Keratinocyte (primary cell): ENCODE data around the gene PCID2. TPM values are rescaled to one million over a fixed set of nuclear protein-coding genes. Genes with fewer than 3 reads are reported as not detected.

Source experiments
- DNase-seq: peaks from one replicate; pipeline ENCODE4 v3.0.0-alpha.2; 2011; ENCODE audit warnings: low read depth, missing footprints, low spot score
- FAIRE-seq: peaks from 2 replicates; lab custom pipeline; 2011; peaks lifted over from hg19 to GRCh38; lab: Jason Lieb, UNC
- H2AFZ ChIP-seq: 2 replicates; pipeline ENCODE4 v1.6.0; 2012; ENCODE audit warnings: low read length, control low read depth, inconsistent platforms; ENCODE audit not compliant: control insufficient read depth
- H3K27ac ChIP-seq: 2 replicates; pipeline ENCODE4 v1.5.1; 2011; ENCODE audit warnings: low read length; ENCODE audit not compliant: control insufficient read depth, insufficient read depth
- H3K27me3 ChIP-seq: 3 replicates; pipeline ENCODE4 v1.6.0; 2011; ENCODE audit warnings: low read length; ENCODE audit not compliant: control insufficient read depth, insufficient read depth; ENCODE audit errors: extremely low read depth
- H3K36me3 ChIP-seq, 2 experiments: 2 replicates in 1 of 2; 3 replicates in 1 of 2; pipeline ENCODE4 v1.5.1; 2011; ENCODE audit warnings: low read length in 2 of 2, mild to moderate bottlenecking in 1 of 2; ENCODE audit not compliant: control insufficient read depth in 2 of 2, insufficient read depth in 2 of 2; ENCODE audit errors: extremely low read depth in 1 of 2
- H3K4me1 ChIP-seq: 3 replicates; pipeline ENCODE4 v1.5.1; 2011; ENCODE audit warnings: low read length; ENCODE audit not compliant: control insufficient read depth, insufficient read depth; ENCODE audit errors: extremely low read depth
- H3K4me2 ChIP-seq: 3 replicates; pipeline ENCODE4 v1.6.0; 2011; ENCODE audit warnings: low read depth, low read length; ENCODE audit not compliant: control insufficient read depth, insufficient read depth; ENCODE audit errors: extremely low read depth
- H3K4me3 ChIP-seq, 3 experiments: fragments of 200-600 bp in 1 of 3; sonication (generic) in 1 of 3; 2 replicates in 2 of 3; 3 replicates in 1 of 3; pipeline ENCODE4 v1.5.1; 2011 to 2016; ENCODE audit warnings: low read length in 3 of 3, mild to moderate bottlenecking in 3 of 3, control low read depth in 2 of 3, inconsistent platforms in 1 of 3, low read depth in 1 of 3, mixed read lengths in 1 of 3, mixed run types in 1 of 3, moderate library complexity in 1 of 3; ENCODE audit not compliant: control insufficient read depth in 2 of 3, insufficient read depth in 2 of 3; ENCODE audit errors: extremely low read depth in 1 of 3
- H3K79me2 ChIP-seq: 2 replicates; pipeline ENCODE4 v1.6.0; 2012; ENCODE audit warnings: low read length; ENCODE audit not compliant: control insufficient read depth, insufficient read depth
- H3K9ac ChIP-seq: 3 replicates; pipeline ENCODE4 v1.6.0; 2011; ENCODE audit warnings: low read length; ENCODE audit not compliant: control insufficient read depth, insufficient read depth; ENCODE audit errors: extremely low read depth
- H3K9me1 ChIP-seq: 3 replicates; pipeline ENCODE4 v1.6.0; 2011; ENCODE audit warnings: low read length; ENCODE audit not compliant: control insufficient read depth, insufficient read depth; ENCODE audit errors: extremely low read depth
- H3K9me3 ChIP-seq: 2 replicates; pipeline ENCODE4 v1.5.1; 2012; ENCODE audit warnings: low read depth, low read length; ENCODE audit not compliant: control insufficient read depth
- H4K20me1 ChIP-seq: 3 replicates; pipeline ENCODE4 v1.6.0; 2011; ENCODE audit warnings: low read length; ENCODE audit not compliant: control insufficient read depth, insufficient read depth; ENCODE audit errors: extremely low read depth
- CTCF ChIP-seq, 3 experiments: IDR thresholded peaks in 1 of 3; conservative IDR thresholded peaks in 1 of 3; optimal IDR thresholded peaks in 1 of 3; 2 replicates in 2 of 3; 3 replicates in 1 of 3; pipeline versions ENCODE3 to v1.5.1; 2011; ENCODE audit warnings: low read length in 3 of 3, mild to moderate bottlenecking in 3 of 3, moderate library complexity in 2 of 3, control low read depth in 1 of 3, inconsistent platforms in 1 of 3; ENCODE audit not compliant: insufficient read depth in 2 of 3; ENCODE audit errors: extremely low read depth in 1 of 3
- EZH2 ChIP-seq: IDR thresholded peaks from one replicate; pipeline ENCODE4 v1.6.1; 2012; ENCODE audit warnings: inconsistent platforms, mild to moderate bottlenecking, low read length, moderate library complexity
- dilution Hi-C: fragments of 300-500 bp; cut with MboI; formaldehyde crosslinking; loops from one replicate; pipeline ENCODE4 v1.7.0; 2020; ENCODE audit warnings: low sequenced_read_pairs; ENCODE audit not compliant: extremely low pct_ligation_motif_present
- polyA plus RNA-seq, 5 experiments: library from polyadenylated mRNA; depleted of rRNA in 3 of 5; stranded (reverse) in 3 of 5; stranded (forward) in 1 of 5; unstranded in 1 of 5; fragments of >200 nt; gene quantifications; 1 replicate in 1 of 5; 2 replicates in 3 of 5; 3 replicates in 1 of 5; pipeline versions ENCODE4 v1.2.1 to v1.2.3, GENCODE V29; 2011 to 2012; ENCODE audit warnings: missing spikeins in 2 of 5, low read depth in 1 of 5, low replicate concordance in 1 of 5

PCID2 gene
- polyA plus RNA-seq, 1 donor (not counting 4 experiments of a cell fraction or from before 2014, with no cell fraction given) = 76.5 TPM

- no peaks in the 10 kb centered on the region for H3K9me1 ChIP-seq
- no peaks in the 10 kb centered on the region for H3K9me3 ChIP-seq
- H4K20me1 ChIP-seq = no peaks in the 10 kb centered on the region
- H3K4me1 ChIP-seq = peaks cover 12% of the 10 kb centered on the region
- dilution Hi-C loops = no loop called here
- FAIRE-seq = peak; percentile 17
- no peak overlapping the region for H3K4me2 ChIP-seq
- peaks cover 30 to 45% of the 10 kb centered on the region in 2 experiments for H3K36me3 ChIP-seq
- no peaks in the 10 kb centered on the region for H3K27me3 ChIP-seq
- no peak overlapping the region for H2AFZ ChIP-seq
- no peak overlapping the region for H3K4me3 ChIP-seq
- H3K9ac ChIP-seq = no peak overlapping the region
- no peak for DNase-seq
- no peak for TF ChIP-seq EZH2
- TF ChIP-seq CTCF (optimal IDR thresholded peaks at IDR 0.05 in 1 of 3, IDR thresholded peaks at IDR 0.05 in 1 of 3, conservative IDR thresholded peaks at IDR 0.05 in 1 of 3; ENCODE audit: extremely low read depth in 1 of 3, insufficient read depth in 2 of 3, low read length in 3 of 3) = no peak
- no peak overlapping the region for H3K27ac ChIP-seq
- H3K79me2 ChIP-seq = peaks cover 14% of the 10 kb centered on the region
These were observed 24.9 kb downstream of the PCID2 start for GRCh38 chr13:113183450-113184129.

GRCh38 chr13:113182046-113182445 lies 26.4 kb downstream of the PCID2 start:
- Histone ChIP-seq H3K36me3 (peaks cover 27 to 45% of the 10 kb centered on the region in 2 experiments), H3K27ac (no peak overlapping the region), H3K4me3 (no peak overlapping the region), H3K4me2 (no peak overlapping the region), H3K4me1 (peaks cover 8% of the 10 kb centered on the region), H3K9ac (no peak overlapping the region), H2AFZ (no peak overlapping the region), H4K20me1 (peaks cover 3% of the 10 kb centered on the region), H3K27me3 (no peaks in the 10 kb centered on the region), H3K9me3 (no peaks in the 10 kb centered on the region), H3K9me1 (no peaks in the 10 kb centered on the region), H3K79me2 (peaks cover 14% of the 10 kb centered on the region)
- FAIRE-seq (no peak), DNase-seq (no peak)
- TF ChIP-seq EZH2 (no peak), CTCF (optimal IDR thresholded peaks at IDR 0.05 in 1 of 3, IDR thresholded peaks at IDR 0.05 in 1 of 3, conservative IDR thresholded peaks at IDR 0.05 in 1 of 3; ENCODE audit: extremely low read depth in 1 of 3, insufficient read depth in 2 of 3, low read length in 3 of 3) (no peak)
- dilution Hi-C loops = no loop called here
